ENCODE results near the gene FCHO1. TPM values are rescaled to one million over a fixed set of nuclear protein-coding genes. Genes with fewer than 3 reads are reported as not detected.

FCHO1 gene
- total and polyA plus RNA-seq, 2 donors (not counting 3 experiments of a cell fraction or from before 2014, with no cell fraction given), result 0.66 to 1.6 TPM

GRCh38 chr19:17766543-17767131 lies 15.4 kb downstream of the FCHO1 start:
- H2AFZ ChIP-seq (ENCODE audit: low read depth, low read length), result peak overlapping the region; percentile 10
- dilution Hi-C loops (cut with MboI; ENCODE audit: extremely low pct_ligation_motif_present, low sequenced_read_pairs) (no loop called here), intact Hi-C loops (cut with micrococcal nuclease) (loop anchor here (1.0 to 2.0 kb wide), 2 partner anchors 62 to 160 kb away; no protein-coding TSS in a partner anchor)
- no peak overlapping the region for H3K9ac ChIP-seq (replicated peaks; ENCODE audit: extremely low read depth, insufficient read depth, low read length)
- H3K79me2 ChIP-seq (ENCODE audit: control insufficient read depth, insufficient read depth, low read length), result no peaks in the 10 kb centered on the region
- no peaks in the 10 kb centered on the region for H3K9me3 ChIP-seq (replicated peaks; ENCODE audit: control insufficient read depth, insufficient read depth, low read length)
- no peaks in the 10 kb centered on the region for H3K36me3 ChIP-seq (ENCODE audit: control insufficient read depth in 2 of 2, extremely low read depth in 1 of 2, insufficient read depth in 2 of 2, low read length in 2 of 2)
- ChIA-PET CTCF (interaction anchor here (0.6 to 3.1 kb wide), 78 partner anchors 8 to 518 kb away, joined by 3 to 182 read pairs (median 5); partner anchors contain the start of genes B3GNT3, CCDC124, MAP1S and PGLS), POLR2A (interaction anchor here (0.6 to 0.8 kb wide), 4 partner anchors 27 to 361 kb away, joined by 3 to 7 read pairs (median 4); partner anchors contain the start of gene BST2)
- no peaks in the 10 kb centered on the region for H4K20me1 ChIP-seq (replicated peaks; ENCODE audit: control insufficient read depth, extremely low read depth, insufficient read depth, low read length)
- TF ChIP-seq CTCF (IDR thresholded peaks at IDR 0.05; ENCODE audit: extremely low read depth in 1 of 2, insufficient read depth in 1 of 2, low read depth in 1 of 2, low read length in 2 of 2) (peak; percentile 96 to 97), POLR2A (IDR thresholded peaks at IDR 0.05; ENCODE audit: low read depth, low read length) (no peak)
- H3K4me2 ChIP-seq (ENCODE audit: insufficient read depth, low read length), result peak overlapping the region; percentile 13
- FAIRE-seq (peak; percentile 85), DNase-seq (ENCODE audit: low read depth, low spot score) (peak; percentile 73)
- H3K27ac ChIP-seq (ENCODE audit: insufficient read depth, low read depth, low read length), result no peak overlapping the region
- BruUV-seq (replicated peaks), result no TSS peak
- H3K4me3 ChIP-seq (replicated peaks in 1 of 3; ENCODE audit: insufficient read depth in 1 of 3, low read depth in 1 of 3, low read length in 3 of 3), result no peak overlapping the region
- no peaks in the 10 kb centered on the region for H3K9me1 ChIP-seq (replicated peaks; ENCODE audit: control insufficient read depth, extremely low read depth, insufficient read depth, low read length)
- H3K27me3 ChIP-seq (ENCODE audit: control insufficient read depth in 2 of 2, insufficient read depth in 2 of 2, low read length in 2 of 2), result no peaks in the 10 kb centered on the region
- H3K4me1 ChIP-seq (ENCODE audit: control insufficient read depth, extremely low read depth, insufficient read depth, low read length), result peaks cover 3% of the 10 kb centered on the region

- H3K9me3 ChIP-seq (replicated peaks; ENCODE audit: control insufficient read depth, insufficient read depth, low read length), result no peaks in the 10 kb centered on the region
- FAIRE-seq (no peak), DNase-seq (ENCODE audit: low read depth, low spot score) (no peak)
- dilution Hi-C loops (cut with MboI; ENCODE audit: extremely low pct_ligation_motif_present, low sequenced_read_pairs), result no loop called here
- no peak overlapping the region for H2AFZ ChIP-seq (ENCODE audit: low read depth, low read length)
- intact Hi-C loops (cut with micrococcal nuclease), result loop anchor here (2.0 kb wide), 1 partner anchor 161 kb away; no protein-coding TSS in a partner anchor
- H3K27me3 ChIP-seq (ENCODE audit: control insufficient read depth in 2 of 2, insufficient read depth in 2 of 2, low read length in 2 of 2), result no peaks in the 10 kb centered on the region
- no peak overlapping the region for H3K4me3 ChIP-seq (replicated peaks in 1 of 3; ENCODE audit: insufficient read depth in 1 of 3, low read depth in 1 of 3, low read length in 3 of 3)
- no peak overlapping the region for H3K27ac ChIP-seq (ENCODE audit: insufficient read depth, low read depth, low read length)
- TF ChIP-seq CTCF (IDR thresholded peaks at IDR 0.05; ENCODE audit: extremely low read depth in 1 of 2, insufficient read depth in 1 of 2, low read depth in 1 of 2, low read length in 2 of 2) (no peak), GATA2 (IDR thresholded peaks at IDR 0.05; ENCODE audit: insufficient read depth, insufficient read length, low read depth, low read length) (no peak), JUN (IDR thresholded peaks at IDR 0.05; ENCODE audit: borderline replicate concordance, insufficient read depth, insufficient read length, low read depth) (no peak)
- no TSS peak for BruUV-seq (replicated peaks)
- H3K9ac ChIP-seq (replicated peaks; ENCODE audit: extremely low read depth, insufficient read depth, low read length), result no peak overlapping the region
- no peak overlapping the region for H3K4me2 ChIP-seq (ENCODE audit: insufficient read depth, low read length)
- ChIA-PET CTCF (interaction anchor here (0.6 to 3.1 kb wide), 24 partner anchors 9 to 519 kb away, joined by 3 to 182 read pairs (median 7); partner anchors contain the start of genes MAP1S, PGLS and RPL18A), POLR2A (interaction anchor here (0.6 kb wide), 1 partner anchor 164 kb away, joined by 3 read pairs; no protein-coding TSS in a partner anchor)
- H3K9me1 ChIP-seq (replicated peaks; ENCODE audit: control insufficient read depth, extremely low read depth, insufficient read depth, low read length), result no peaks in the 10 kb centered on the region
- H4K20me1 ChIP-seq (replicated peaks; ENCODE audit: control insufficient read depth, extremely low read depth, insufficient read depth, low read length), result no peaks in the 10 kb centered on the region
- H3K36me3 ChIP-seq (ENCODE audit: control insufficient read depth in 2 of 2, extremely low read depth in 1 of 2, insufficient read depth in 2 of 2, low read length in 2 of 2), result no peaks in the 10 kb centered on the region
- no peaks in the 10 kb centered on the region for H3K79me2 ChIP-seq (ENCODE audit: control insufficient read depth, insufficient read depth, low read length)
- peaks cover 3% of the 10 kb centered on the region for H3K4me1 ChIP-seq (ENCODE audit: control insufficient read depth, extremely low read depth, insufficient read depth, low read length)
Observed at GRCh38 chr19:17767559-17767958, 16.3 kb downstream of the FCHO1 start.
